Stimulated activated CD8-positive, alpha-beta memory T cell treated with anti-CD3 and anti-CD28 coated beads, Interleukin-7, amount 100 ng/mL, for 4 hours (primary cell): ENCODE measurements around the gene MED12L.

Experiments used
- DNase-seq, 2 donors: peaks; one replicate each; pipeline ENCODE4 v3.0.0-alpha.2; 2020; ENCODE audit warnings: low read depth in 2 of 2

The MED12L gene

DNA sequence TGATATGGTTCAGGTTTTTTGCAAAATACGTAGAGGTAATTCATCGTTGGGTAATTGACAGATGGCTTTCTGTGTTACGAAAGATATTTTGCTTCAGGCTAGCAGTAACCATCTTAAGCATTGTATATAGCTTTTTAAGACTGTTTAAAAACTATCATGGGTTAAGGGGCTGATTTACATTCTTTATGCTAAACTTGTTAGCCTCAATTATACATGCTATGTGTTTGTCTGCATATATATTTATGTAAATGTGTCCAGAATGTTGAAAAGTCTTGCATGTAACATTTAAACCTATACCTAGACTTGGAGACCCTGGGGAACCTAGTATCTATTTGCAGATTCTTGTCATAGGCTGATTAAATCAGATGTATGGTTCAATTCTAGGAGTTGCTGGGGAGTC lies 204.0 kb downstream of the MED12L start:
- no peak for DNase-seq

DNA sequence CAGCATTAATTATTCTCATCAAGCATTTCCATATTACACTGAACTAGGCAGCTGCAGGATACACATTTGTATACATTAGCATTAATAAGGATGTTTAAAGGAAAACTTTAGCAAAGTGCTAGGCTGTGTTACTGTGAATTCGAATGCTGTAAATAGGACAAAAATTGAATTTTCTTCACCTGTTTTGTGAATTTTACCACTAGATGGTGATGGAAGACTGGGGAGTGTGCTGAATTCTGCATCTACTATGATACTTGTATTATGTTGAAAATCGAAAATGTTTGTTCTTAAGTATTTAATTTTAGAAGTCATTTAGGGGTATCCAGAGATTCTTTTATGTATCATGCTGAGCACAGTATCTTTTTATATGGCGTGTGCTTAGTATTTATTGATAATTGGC lies 205.2 kb downstream of the MED12L start:
- no peak for DNase-seq

DNA sequence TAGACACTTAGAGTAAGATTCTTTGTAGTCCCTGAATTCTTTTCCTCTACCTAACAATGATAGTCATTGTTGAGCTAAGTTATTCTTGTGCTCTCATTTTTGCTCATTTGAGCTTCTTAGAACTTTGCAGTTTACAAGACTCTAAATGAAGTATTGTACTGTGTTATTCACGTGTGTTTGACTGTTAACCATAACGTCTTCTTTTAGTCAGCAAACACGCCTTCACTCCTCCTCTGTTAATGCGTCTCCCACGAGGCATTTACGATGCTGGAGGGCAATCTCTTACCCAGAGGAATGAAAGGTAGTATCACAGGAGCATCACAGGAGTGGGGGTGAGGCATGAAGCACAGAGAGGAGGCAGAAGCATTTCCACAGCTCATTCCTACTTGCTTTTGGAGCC lies 207.7 kb downstream of the MED12L start:
- no peak for DNase-seq

DNA sequence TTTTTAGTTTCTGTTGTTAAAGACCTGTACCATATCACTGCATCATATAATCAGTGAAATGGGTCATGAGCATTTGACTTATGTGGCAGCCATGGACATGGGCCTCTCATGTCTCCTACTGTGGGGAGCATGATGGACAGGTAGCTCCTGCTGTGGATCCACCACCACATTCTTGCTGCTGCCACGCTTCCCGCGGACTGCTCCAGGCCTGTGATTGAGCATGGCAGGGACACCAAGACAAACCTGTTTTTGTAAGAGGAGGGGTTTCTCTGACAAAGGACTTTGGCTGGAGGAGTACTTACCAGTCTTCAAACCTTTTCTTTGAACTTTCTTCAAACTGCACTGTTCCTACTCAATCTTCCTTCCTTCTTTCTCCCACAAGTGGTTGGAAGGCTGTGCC lies 210.8 kb downstream of the MED12L start:
- no peak for DNase-seq

DNA sequence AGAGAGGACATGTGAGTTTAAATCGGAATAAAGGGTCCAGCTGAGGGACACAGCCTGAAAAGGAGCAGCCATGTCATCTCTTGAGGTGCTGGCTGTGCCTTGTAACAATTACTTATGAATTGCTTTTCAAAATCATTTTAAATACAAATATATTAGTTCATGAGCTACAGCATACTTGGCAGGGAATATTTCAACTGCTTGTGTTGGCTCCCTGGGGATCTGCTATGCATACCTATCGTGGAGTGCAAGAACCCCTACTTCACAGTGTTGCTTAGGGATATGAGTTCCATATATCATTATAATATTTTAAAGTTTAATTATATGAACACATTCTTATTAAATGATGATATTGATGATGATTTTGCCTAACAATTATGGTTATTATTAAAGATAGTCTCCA lies 212.0 kb downstream of the MED12L start:
- no peak for DNase-seq

DNA sequence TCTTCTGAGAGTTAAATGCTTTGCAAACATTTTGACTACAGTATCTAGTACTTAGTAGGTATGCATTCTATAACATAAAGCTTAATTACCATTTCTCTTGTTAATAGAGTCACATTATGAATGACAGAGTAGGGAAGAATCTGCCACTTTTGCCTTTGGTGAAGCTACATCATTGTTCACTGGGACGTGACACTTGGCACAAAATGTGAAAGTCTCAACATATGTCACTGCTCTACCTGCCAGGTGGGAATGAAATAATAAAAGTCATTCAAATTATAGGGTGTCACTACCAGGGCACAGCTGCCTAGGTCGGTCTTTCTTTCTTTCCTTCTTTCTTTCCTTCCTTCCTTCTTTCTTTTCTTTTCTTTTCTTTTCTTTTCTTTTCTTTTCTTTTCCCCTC lies 213.5 kb downstream of the MED12L start:
- no peak for DNase-seq

DNA sequence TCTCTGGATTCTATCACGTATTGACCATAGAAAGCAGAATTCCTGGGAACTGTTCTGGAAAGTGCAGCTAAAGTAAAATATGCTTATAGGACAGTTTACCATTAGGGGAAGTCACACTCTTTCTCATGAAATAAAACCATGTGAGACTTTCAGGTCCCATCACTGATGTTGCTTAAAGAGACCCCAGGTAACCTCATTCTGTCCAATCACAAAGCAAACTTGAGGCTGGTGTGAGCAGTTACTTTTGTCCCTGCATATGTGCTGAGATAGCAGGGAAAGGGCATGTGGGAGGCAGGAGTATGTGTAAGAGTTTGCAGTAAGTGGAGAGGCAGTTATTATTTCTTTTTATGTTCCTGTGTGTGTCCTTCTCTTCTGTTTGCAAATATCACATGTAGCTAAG lies 215.1 kb downstream of the MED12L start:
- no peak for DNase-seq

DNA sequence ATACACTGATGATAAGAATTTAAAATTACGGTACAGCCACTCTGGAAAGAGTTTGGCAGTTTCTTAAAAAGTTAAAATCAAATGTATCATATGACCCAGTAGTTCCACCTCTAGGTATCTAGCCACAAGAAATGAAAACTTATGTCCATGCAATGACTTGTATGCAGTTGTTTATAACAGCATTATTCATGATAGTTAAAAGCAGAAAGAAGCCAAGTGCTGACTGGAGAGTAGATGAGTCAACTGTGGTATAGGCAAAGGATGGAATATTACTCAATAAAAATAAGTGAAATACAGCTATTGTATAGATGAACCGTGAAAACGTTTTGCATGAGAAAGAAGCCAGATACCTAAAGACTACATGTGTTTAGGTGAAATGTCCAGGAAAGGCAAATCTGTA lies 216.3 kb downstream of the MED12L start:
- no peak for DNase-seq

DNA sequence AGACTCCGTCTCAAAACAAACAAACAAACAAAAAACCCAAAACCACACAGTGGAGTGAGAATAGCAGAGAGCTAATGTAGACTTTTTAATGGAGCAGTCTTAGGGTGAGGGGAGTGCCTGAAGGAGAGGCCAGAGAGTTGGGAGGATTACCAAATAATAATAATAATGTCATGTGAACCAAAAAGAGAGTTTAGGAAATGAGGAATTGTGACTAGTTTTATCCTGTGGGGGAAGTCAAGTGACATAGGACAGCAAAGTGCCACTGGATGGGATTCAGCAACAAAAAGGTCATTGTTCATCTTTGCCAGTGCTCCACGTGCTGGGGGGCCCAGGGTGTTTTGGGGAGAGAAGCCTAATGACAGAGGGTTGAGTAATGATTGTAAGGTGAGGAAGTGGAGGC lies 218.3 kb downstream of the MED12L start:
- no peak for DNase-seq

DNA sequence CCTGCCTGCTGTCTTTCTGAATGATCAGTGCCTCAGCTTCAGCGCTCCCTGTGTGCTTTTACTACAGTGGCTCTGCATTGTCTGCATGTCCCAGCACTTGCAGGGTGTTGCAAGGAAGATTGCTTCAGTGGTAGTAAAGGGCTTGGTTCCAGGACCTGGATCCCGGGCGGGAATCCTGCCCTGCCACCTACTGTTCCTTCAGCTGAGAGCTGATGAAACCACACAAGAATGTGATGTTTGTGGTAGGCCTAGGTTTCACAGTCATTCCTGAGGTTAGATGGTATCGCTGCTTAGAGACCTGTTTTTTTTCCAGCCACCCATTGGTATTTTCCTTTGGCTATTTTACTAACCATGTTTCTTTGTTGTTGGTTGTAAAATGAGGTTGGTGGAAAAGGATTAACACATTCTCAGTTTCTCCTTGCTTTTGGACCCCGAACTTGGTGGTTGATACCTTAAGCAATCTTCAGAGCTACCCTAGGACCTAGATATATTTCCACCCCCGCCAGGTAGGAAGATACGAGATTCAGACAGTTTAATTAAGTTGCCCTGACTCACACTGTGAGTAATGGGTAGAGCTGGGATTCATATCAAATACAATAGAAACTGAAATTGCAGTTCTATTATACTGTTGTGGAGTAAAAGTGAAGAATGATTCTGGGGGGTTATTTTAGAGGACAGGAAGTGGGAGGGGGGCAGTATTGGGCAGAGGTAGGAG lies 219.8 kb downstream of the MED12L start:
- no peak for DNase-seq

DNA sequence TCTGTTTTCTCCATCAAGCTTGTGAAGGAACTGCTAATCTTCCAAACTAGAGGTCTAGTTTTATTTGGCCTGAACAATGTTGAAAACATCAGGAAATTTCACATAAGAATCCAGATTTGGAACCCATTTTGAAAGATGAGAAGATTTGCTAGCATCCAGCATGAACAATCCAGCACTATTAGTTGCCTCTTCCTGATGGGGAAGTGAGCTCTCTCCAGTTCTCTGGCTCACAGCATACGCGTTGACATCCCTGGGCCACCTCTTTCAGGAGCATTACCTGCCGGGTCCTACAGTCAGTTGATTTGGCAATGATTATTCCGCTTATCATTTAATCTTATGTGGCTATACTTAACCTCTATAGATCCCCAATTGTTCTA lies 220.3 kb downstream of the MED12L start:
- no peak for DNase-seq

DNA sequence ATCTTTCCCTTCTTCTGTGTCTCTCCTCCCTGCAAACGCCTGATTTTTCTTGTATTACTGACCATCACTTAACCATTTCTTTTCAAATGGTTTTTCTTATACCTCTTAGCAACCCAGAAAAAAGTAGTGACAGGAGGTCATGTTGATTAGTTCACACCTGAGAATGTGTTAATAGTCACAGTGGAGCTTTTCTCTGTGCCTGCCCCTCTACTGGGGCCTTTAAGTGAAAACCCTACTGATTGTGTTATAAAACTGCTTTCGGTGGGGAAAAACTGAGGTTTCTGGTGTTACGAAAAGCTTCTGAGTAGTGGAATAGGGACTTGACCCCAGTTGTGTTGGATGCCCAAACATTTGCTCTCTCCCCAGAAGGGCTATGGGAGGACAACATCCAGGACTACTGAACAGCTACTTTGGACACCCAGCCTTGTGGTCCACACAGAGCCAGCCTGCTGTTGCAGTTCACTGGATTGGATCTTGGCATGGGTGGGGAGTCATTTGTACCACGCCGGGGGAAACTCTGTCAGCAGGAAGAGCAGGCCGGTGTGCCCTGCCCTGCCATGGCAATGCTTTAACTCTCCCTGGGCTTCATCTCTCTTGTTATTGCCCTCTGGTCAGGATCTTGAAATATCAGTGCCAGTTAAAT lies 220.8 kb downstream of the MED12L start:
- DNase-seq, result no peak

DNA sequence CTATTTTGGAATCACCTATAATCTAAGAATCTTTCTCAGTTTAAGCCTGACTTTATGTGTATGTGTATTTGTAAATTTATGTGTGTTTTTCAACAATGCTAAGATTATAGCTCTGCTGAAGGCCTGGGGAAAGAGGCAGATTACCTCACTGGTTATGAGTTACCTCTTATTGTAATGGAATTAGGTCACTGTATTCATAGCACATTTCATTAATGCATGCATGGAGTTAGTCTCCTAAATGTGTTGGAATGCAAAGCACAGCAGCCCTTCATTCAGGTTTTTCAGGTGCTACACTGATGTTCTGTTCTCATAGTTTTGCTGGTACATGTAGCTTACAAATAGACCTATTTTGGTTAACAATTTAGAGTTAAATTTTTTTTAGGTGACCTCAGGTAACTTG lies 221.7 kb downstream of the MED12L start:
- DNase-seq, result no peak

DNA sequence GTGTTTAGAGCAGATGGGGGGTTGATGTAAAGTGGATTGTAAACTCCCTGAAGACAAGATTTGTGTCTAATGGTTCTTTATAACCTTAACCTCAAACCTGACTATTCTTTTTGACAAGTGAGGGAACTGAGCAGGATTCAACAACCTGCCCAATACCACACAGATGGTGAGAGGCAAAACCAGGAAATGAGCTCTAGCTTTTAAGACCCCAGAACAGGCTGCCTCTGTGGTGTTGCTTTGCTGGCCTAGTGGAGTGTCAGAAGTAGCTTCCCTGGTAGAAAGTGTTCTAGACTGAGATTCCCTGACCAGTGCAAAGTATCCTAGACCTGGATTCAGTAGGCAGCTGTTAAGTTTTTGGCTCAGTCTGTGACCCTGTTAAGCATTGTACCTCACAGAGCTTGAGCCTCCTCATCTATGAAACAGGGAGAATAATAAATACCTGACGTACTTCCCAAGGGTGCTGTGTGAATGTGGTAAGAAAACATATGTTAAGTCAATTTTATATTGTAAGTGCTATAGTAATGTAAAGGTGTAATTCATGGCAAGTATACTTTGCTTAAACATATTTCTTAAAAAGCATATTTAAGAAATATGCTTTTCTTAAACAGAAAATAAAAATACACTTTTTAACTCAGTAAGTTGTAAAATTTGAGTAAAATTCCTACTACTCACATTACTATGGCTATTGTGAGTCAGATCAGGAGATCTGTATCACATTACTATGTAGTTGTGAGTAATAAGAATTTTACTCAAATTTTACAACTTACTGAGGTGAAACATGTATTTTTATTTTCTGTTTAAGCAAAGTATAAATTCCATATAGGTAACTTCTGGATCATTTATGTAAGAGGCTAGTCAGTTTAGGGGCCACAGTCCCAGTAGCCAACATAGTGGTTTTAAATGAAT lies 222.4 kb downstream of the MED12L start:
- DNase-seq, result no peak

DNA sequence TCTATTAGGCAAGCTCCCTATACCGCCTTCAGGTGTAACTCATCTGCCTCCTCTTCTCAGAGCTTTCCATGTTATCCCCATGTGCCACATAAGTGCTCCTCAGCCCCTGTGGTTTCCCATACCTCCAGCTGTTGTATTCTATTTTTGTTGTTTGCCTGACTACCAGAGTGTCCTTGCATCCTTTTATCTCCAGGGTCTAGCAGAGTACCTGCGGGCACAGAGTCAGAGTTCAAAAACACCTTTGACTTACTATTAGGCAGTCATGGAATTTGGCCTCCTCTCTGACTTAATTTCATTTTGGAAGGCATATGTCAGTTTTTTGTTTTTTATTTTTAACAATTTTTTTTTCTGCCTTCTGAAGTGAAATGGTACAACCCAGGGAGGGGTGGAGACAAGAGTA lies 224.1 kb downstream of the MED12L start:
- DNase-seq, result no peak

DNA sequence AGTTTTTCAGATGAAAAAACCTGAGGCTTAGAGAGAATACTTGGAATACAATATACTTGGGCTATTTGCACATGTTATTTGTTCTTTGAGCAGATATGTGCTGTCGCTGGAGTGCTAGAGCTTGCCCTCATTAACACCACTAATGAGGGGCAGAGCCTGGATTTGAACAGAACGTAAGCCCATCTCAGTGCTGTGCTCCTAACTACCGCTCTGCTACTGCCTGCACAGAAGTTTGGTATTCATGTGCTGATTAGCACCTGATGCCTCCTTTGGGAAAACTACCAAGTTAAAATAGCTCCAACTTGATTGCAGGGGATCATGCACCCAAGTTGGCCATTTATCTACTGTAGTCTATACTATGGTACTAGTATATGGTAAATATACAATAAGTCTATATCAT lies 227.5 kb downstream of the MED12L start:
- DNase-seq, result no peak

DNA sequence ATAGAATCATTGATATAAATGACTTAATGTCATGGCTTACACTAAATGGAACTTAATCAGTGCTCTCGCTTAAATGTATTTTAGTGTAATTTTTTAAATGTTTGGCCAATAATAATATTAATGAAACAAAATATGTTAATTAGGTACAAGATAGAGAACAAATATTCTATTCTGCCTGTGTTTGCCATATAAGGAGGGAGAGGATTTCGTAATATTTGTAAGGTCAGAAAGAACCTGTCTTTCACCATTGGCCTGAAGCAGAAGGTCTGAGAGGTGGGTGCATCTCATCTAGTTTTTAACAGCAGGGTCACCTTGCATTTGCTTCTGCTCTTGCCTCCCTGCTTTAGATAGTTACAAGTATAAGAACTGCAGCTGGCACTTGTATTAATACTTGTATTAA lies 228.7 kb downstream of the MED12L start:
- DNase-seq, result no peak

DNA sequence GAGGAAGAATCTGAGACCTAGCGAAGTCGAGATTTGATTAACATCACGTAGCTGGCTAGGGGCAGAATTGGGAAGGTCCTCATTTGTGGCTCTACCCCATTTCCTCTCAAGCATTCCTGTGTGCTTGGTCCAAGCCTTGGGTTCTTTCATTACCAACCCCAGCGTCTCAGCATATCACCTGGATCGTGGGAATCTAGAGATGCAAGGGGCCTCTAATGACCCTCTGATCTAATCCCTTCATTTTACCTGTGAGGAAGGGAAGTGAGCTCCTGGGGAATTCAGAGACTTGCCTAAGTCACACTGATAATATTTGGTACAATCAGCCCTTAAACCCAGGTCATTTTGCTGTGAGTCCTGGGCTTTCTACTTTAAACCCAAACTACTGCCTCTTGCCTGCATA lies 229.1 kb downstream of the MED12L start:
- no peak for DNase-seq

DNA sequence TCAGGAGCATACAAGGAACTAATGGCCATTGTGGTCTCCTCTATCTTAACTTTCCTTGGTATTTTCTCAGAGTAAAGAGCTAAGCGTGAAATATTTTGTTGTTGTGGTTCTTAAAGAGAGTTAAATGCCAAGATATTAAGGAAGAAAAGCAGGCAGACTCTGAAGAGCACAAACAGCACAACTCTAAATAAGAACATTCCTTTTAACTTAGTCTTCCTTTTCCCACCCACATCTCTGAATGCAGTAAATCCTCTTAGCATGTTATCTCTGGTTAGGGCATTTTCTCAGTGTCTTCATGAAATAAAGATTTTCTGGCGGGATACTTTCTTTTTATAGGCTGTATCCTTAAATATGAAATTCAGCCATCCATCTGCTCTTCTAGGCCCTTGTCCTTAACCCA lies 229.7 kb downstream of the MED12L start:
- DNase-seq, result no peak

DNA sequence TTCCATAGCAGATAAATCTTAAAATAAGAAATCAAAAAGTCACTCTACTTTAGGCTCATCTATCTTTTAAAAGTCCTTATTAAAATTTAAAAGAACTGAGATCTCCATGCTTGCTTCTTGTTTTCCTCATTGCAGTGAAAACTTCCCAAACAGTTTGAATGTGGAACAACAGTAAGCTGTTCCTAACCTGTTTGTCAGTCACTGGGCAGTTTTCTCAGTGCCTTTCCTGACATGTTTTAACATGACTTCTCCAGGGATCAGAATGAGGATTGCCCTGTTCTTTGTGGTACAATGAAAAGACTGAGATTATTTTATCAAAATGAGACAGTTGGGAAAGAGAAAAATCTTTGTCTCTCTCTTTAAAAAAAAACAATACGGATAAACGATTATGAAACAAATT lies 230.4 kb downstream of the MED12L start:
- no peak for DNase-seq

DNA sequence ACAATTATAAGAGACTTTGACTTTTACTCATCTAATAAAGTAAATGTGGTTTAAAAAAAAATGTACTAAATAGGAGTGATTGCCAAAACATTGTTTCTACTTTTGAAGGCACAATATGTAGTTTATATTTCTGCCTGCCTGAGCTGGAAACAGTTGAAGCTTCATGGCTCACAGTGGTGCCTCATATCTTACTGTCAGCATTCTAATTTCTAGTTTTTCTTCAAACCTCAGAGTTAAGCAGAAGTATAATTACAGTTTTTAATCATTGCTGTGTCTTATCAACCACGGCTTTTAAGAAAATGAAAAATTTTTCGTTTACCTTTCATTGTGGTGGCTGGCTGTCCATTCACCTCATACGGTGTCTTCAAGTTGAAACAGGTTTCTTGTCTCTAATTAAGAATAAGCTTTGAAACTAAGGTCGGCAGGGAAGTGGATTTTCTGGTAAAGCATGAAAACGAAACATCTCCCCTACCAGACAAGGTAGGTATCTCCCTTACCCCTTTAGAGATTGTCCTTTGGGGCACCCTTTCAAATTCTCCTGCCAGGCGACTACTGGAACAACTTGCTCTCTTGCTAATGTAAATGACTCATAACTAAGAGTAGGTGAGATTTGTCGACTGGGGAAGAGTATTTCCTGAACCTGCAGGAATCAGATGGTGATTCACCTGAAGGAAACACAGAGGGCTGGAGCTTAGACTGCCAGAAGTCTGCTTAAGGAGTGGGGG lies 231.0 kb downstream of the MED12L start, which contains the start of gene GPR87:
GPR87 (minus strand) TSS at position 554 of the 725 bp plus-strand sequence. CDS start 16,720 bp downstream, outside the sequence.
- no peak for DNase-seq

DNA sequence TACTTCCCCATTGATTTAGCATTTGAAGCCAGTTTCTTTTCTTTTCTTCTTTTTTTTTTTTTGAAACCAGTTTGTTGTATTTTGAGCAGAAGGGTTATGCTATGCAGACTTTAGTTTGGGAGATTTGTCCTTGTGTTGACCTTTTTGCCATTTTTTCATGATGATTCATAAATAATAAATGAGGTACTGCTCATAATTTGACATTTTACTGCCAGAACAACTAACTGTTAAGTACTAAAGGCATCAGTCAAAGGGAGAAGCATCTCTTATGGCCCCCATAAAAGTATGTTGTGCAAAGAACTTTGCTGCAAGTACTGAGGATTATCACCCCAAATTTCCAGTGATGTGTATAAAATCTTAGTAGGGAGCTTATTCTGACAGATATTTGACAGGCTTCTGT lies 232.8 kb downstream of the MED12L start:
- no peak for DNase-seq
